ENCODE data around the gene CDH23. TPM values are rescaled to one million over a fixed set of nuclear protein-coding genes. Genes with fewer than 3 reads are reported as not detected.

CDH23 gene
- total RNA-seq, 1 donor from 2014 or later = 4.5 TPM

DNA sequence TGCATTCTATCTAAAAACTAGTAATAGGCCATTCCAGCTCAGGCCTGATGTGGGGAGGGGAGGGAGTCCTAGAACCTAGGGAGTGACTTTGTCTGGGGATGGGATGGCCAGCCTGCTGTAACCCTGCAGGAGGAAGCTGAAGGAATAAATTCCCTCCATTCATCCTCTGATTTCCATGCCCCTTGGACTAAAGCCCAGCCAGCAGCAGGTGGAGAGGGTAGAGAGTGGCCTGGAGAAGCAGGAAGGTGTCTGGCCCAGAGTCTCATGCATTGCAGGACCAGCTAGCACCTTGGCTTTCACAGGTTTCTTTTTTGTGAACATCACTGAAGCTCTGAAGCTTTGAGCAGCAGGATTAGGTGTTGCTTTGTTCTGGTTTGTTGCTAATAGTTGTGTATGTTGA lies 32.8 kb upstream of the CDH23 start:
- Histone ChIP-seq H3K27ac (replicated peaks) (no peak overlapping the region), H3K36me3 (peaks cover 16% of the 10 kb centered on the region), H3K4me3 (no peak overlapping the region), H3K4me1 (no peaks in the 10 kb centered on the region), H3K9me3 (replicated peaks) (no peaks in the 10 kb centered on the region), H3K27me3 (ENCODE audit: low read depth) (no peaks in the 10 kb centered on the region)
- intact Hi-C loops (cut with micrococcal nuclease) = no loop called here
- DNase-seq = no peak
- TF ChIP-seq, protein P1, sequence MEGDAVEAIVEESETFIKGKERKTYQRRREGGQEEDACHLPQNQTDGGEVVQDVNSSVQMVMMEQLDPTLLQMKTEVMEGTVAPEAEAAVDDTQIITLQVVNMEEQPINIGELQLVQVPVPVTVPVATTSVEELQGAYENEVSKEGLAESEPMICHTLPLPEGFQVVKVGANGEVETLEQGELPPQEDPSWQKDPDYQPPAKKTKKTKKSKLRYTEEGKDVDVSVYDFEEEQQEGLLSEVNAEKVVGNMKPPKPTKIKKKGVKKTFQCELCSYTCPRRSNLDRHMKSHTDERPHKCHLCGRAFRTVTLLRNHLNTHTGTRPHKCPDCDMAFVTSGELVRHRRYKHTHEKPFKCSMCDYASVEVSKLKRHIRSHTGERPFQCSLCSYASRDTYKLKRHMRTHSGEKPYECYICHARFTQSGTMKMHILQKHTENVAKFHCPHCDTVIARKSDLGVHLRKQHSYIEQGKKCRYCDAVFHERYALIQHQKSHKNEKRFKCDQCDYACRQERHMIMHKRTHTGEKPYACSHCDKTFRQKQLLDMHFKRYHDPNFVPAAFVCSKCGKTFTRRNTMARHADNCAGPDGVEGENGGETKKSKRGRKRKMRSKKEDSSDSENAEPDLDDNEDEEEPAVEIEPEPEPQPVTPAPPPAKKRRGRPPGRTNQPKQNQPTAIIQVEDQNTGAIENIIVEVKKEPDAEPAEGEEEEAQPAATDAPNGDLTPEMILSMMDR (IDR thresholded peaks at IDR 0.05; ENCODE audit: borderline replicate concordance) = no peak

GRCh38 chr10:71365366-71365765 lies 31.4 kb upstream of the CDH23 start:
- no peak overlapping the region for H3K27ac ChIP-seq (replicated peaks)
- no peak overlapping the region for H3K4me3 ChIP-seq
- peaks cover 10% of the 10 kb centered on the region for H3K27me3 ChIP-seq (ENCODE audit: low read depth)
- no peak for DNase-seq
- intact Hi-C loops (cut with micrococcal nuclease) = no loop called here
- H3K4me1 ChIP-seq = no peaks in the 10 kb centered on the region
- peaks cover 16% of the 10 kb centered on the region for H3K36me3 ChIP-seq
- TF ChIP-seq, protein P1 (IDR thresholded peaks at IDR 0.05; ENCODE audit: borderline replicate concordance) = no peak
- H3K9me3 ChIP-seq (replicated peaks) = no peaks in the 10 kb centered on the region

DNA sequence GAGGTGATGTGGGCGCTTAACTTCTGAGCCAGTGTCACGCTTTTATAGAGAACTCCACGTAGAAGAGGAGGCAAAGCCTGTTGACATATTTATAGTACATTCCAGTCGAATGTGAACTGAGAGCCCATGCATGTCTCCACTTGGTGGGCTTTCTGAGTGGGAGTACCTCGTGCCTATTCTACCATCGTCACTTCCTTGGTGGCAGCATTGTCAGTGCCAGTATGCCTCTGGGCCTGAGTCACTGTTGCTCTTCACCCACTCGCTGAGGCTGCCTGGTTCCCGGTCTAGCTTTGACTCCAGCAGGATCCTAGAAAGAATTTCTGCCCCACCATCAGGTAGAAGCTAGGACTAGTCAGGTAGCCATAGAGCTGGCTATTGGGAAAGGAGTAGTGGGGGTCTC lies 30.0 kb upstream of the CDH23 start:
- Histone ChIP-seq H3K27ac (replicated peaks) (no peak overlapping the region), H3K4me3 (no peak overlapping the region), H3K27me3 (ENCODE audit: low read depth) (peaks cover 22% of the 10 kb centered on the region), H3K9me3 (replicated peaks) (no peaks in the 10 kb centered on the region), H3K36me3 (peaks cover 13% of the 10 kb centered on the region), H3K4me1 (no peaks in the 10 kb centered on the region)
- TF ChIP-seq, protein P1 (IDR thresholded peaks at IDR 0.05; ENCODE audit: borderline replicate concordance) = no peak
- intact Hi-C loops (cut with micrococcal nuclease) = no loop called here
- DNase-seq = no peak

- Histone ChIP-seq H3K27ac (replicated peaks) (no peak overlapping the region), H3K36me3 (peaks cover 7% of the 10 kb centered on the region), H3K9me3 (replicated peaks) (no peaks in the 10 kb centered on the region), H3K4me3 (no peak overlapping the region), H3K27me3 (ENCODE audit: low read depth) (peaks cover 28% of the 10 kb centered on the region), H3K4me1 (no peaks in the 10 kb centered on the region)
- DNase-seq = no peak
- TF ChIP-seq, protein P1 (IDR thresholded peaks at IDR 0.05; ENCODE audit: borderline replicate concordance) = no peak
- intact Hi-C loops (cut with micrococcal nuclease) = no loop called here
These were observed 29.4 kb upstream of the CDH23 start for GRCh38 chr10:71367271-71367670.

DNA sequence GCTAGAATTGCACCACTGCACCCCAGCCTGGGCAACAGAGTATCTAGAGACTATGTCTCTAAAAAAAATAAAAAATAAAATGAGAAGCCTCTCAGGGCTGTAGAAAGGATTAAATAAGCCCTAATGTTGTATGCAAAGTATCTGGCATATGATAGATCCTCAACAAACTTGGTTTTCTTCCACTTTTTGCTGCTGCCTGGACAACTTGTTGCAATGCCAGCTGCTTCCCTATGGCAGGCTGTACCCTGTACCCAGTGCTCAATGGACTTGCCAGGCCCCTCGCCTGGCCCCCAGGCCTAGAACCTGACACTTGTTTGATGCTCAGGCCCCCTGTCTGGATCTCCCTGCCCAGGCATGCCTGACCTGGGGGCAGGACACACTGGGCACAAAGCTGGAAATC lies 28.5 kb upstream of the CDH23 start:
- H3K4me1 ChIP-seq = no peaks in the 10 kb centered on the region
- peaks cover 36% of the 10 kb centered on the region for H3K27me3 ChIP-seq (ENCODE audit: low read depth)
- TF ChIP-seq, protein P1 (IDR thresholded peaks at IDR 0.05; ENCODE audit: borderline replicate concordance) = no peak
- no peak overlapping the region for H3K4me3 ChIP-seq
- no peaks in the 10 kb centered on the region for H3K9me3 ChIP-seq (replicated peaks)
- peaks cover under 1% of the 10 kb centered on the region for H3K36me3 ChIP-seq
- no peak for DNase-seq
- H3K27ac ChIP-seq (replicated peaks) = no peak overlapping the region
- intact Hi-C loops (cut with micrococcal nuclease) = no loop called here

GRCh38 chr10:71368643-71369042 lies 28.1 kb upstream of the CDH23 start:
- DNase-seq = no peak

More at GRCh38 chr10:71368643-71369042, 28.1 kb upstream of the CDH23 start:
- TF ChIP-seq, protein P1 (IDR thresholded peaks at IDR 0.05; ENCODE audit: borderline replicate concordance) = no peak
- Histone ChIP-seq H3K4me1 (no peaks in the 10 kb centered on the region), H3K9me3 (replicated peaks) (no peaks in the 10 kb centered on the region), H3K36me3 (no peaks in the 10 kb centered on the region), H3K27me3 (ENCODE audit: low read depth) (peaks cover 41% of the 10 kb centered on the region), H3K4me3 (no peak overlapping the region), H3K27ac (replicated peaks) (no peak overlapping the region)
- intact Hi-C loops (cut with micrococcal nuclease) = no loop called here
